Panc1 (cell line): ENCODE data around the gene DNAJA2. TPM values are rescaled to one million over a fixed set of nuclear protein-coding genes. Genes with fewer than 3 reads are reported as not detected.

ENCODE experiments used
- ATAC-seq: fragments of 200-7000 bp; cut with Tn5 transposase; 2 replicates; pipeline ENCODE4 v1.9.1; 2020; ENCODE audit warnings: mild to moderate bottlenecking, moderate library complexity
- BruUV-seq: library from RNA; stranded (reverse); fragments of 400-500 nt; replicated peaks from 2 replicates; lab custom pipeline; 2021; lab: Mats Ljungman, UMichigan
- CTCF ChIA-PET: fragments of 300-600 bp; sonication (Branson Sonifier 250); formaldehyde crosslinking; loops from one replicate; lab custom pipeline; 2022; ENCODE audit warnings: antibody characterized with exemption; lab: Charles Lee
- POLR2A ChIA-PET: fragments of 300-600 bp; sonication (Branson Sonifier 250); formaldehyde crosslinking; loops from one replicate; lab custom pipeline; 2022; ENCODE audit warnings: antibody characterized with exemption; lab: Charles Lee
- DNase-seq: peaks from one replicate; pipeline ENCODE4 v3.0.0-alpha.2; 2010; ENCODE audit warnings: low read depth, low spot score
- H3K27ac ChIP-seq: 2 replicates; pipeline ENCODE4 v1.5.1; 2011; ENCODE audit warnings: mild to moderate bottlenecking, low read length, inconsistent platforms
- H3K27me3 ChIP-seq: fragments of 200-500 bp; sonication (Bioruptor generic); 2 replicates; pipeline ENCODE4 v1.6.0; 2014; ENCODE audit warnings: low read length, inconsistent platforms; ENCODE audit not compliant: control insufficient read depth, insufficient read depth
- H3K36me3 ChIP-seq: fragments of 200-500 bp; sonication (Bioruptor generic); 2 replicates; pipeline ENCODE4 v1.5.1; 2014; ENCODE audit warnings: inconsistent platforms, mild to moderate bottlenecking, low read length, moderate library complexity; ENCODE audit not compliant: control insufficient read depth, insufficient read depth
- H3K4me1 ChIP-seq: 2 replicates; pipeline ENCODE4 v1.5.1; 2011; ENCODE audit warnings: inconsistent platforms, mild to moderate bottlenecking, low read length, moderate library complexity; ENCODE audit not compliant: control insufficient read depth, insufficient read depth
- H3K4me3 ChIP-seq, 2 experiments: 2 replicates each; pipeline ENCODE4 v1.5.1; 2011 to 2012; ENCODE audit warnings: low read depth in 2 of 2, low read length in 2 of 2, mild to moderate bottlenecking in 2 of 2, inconsistent platforms in 1 of 2, moderate library complexity in 1 of 2
- H3K9me3 ChIP-seq: fragments of 200-500 bp; sonication (Bioruptor generic); 2 replicates; pipeline ENCODE4 v1.5.1; 2014; ENCODE audit warnings: low read depth, mild to moderate bottlenecking, inconsistent platforms, low read length, moderate library complexity; ENCODE audit not compliant: control insufficient read depth, insufficient read depth
- CTCF ChIP-seq: fragments of 450-650 bp; IDR thresholded peaks from 2 replicates; pipeline ENCODE4 v1.5.1; 2017; ENCODE audit warnings: mild to moderate bottlenecking
- POLR2AphosphoS5 ChIP-seq: IDR thresholded peaks from 2 replicates; pipeline ENCODE4 v1.6.1; 2012; ENCODE audit warnings: mild to moderate bottlenecking, low read depth, low read length, moderate library complexity
- REST ChIP-seq, 2 experiments: IDR thresholded peaks; 2 replicates each; pipeline ENCODE4 v1.6.1; 2011 to 2012; ENCODE audit warnings: low read depth in 2 of 2, control low read depth in 1 of 2, low read length in 1 of 2, mild to moderate bottlenecking in 1 of 2, moderate library complexity in 1 of 2; ENCODE audit not compliant: insufficient read depth in 1 of 2
- SIN3A ChIP-seq: IDR thresholded peaks from 2 replicates; pipeline ENCODE4 v1.6.1; 2012; ENCODE audit warnings: low read depth, mild to moderate bottlenecking, low read length, moderate library complexity, borderline replicate concordance; ENCODE audit not compliant: insufficient read depth
- TCF7L2 ChIP-seq: IDR thresholded peaks from 2 replicates; pipeline ENCODE4 v1.6.1; 2011; ENCODE audit warnings: mild to moderate bottlenecking, low read depth, low read length, inconsistent platforms
- in situ Hi-C: cut with HindIII; loops from 2 replicates; pipeline ENCODE4 v1.10.0; 2016; ENCODE audit warnings: low sequenced_read_pairs, low pct_unique_long_range_greater_than_20kb
- intact Hi-C: fragments of 100-400 bp; cut with micrococcal nuclease; formaldehyde crosslinking; loops from one replicate; pipeline ENCODE4 v1.10.0; 2022; ENCODE audit not compliant: unreplicated experiment
- total RNA-seq: library from RNA; stranded (reverse); gene quantifications from one replicate; pipeline ENCODE4 v1.2.1, GENCODE V29; 2021; ENCODE audit not compliant: unreplicated experiment

The DNAJA2 gene
- total RNA-seq, 1 experiment from 2014 or later, result 49.4 TPM

GRCh38 chr16:46911038-46911437 lies 62.4 kb downstream of the DNAJA2 start:
- no peak overlapping the region for H3K4me3 ChIP-seq
- H3K36me3 ChIP-seq, result no peaks in the 10 kb centered on the region
- CTCF ChIA-PET, result no interaction called here
- H3K27me3 ChIP-seq, result no peaks in the 10 kb centered on the region
- H3K9me3 ChIP-seq, result no peaks in the 10 kb centered on the region
- BruUV-seq, result no TSS peak
- intact Hi-C loops (no loop called here), in situ Hi-C loops (no loop called here)
- POLR2A ChIA-PET, result no interaction called here
- no peak overlapping the region for H3K27ac ChIP-seq
- no peaks in the 10 kb centered on the region for H3K4me1 ChIP-seq
- ATAC-seq (no peak), DNase-seq (no peak)
- TF ChIP-seq REST (IDR thresholded peaks at IDR 0.05; ENCODE audit: insufficient read depth in 1 of 2, low read depth in 2 of 2, low read length in 1 of 2), result no peak

GRCh38 chr16:46908540-46909372 lies 64.7 kb downstream of the DNAJA2 start:
- no peaks in the 10 kb centered on the region for H3K9me3 ChIP-seq
- no peak overlapping the region for H3K27ac ChIP-seq
- no TSS peak for BruUV-seq
- intact Hi-C loops, result loop anchor here (1.0 kb wide), 1 partner anchor 54 kb away; no protein-coding TSS in a partner anchor
- H3K4me3 ChIP-seq, result no peak overlapping the region
- H3K4me1 ChIP-seq, result no peaks in the 10 kb centered on the region
- POLR2A ChIA-PET, result interaction anchor here (0.6 kb wide), 1 partner anchor 55 kb away, joined by 6 read pairs; no protein-coding TSS in a partner anchor
- CTCF ChIA-PET, result interaction anchor here (0.7 to 2.3 kb wide), 3 partner anchors 35 to 57 kb away, joined by 5 to 11 read pairs (median 9); no protein-coding TSS in a partner anchor
- DNase-seq (peak; percentile 27), ATAC-seq (peak; percentile 80)
- no peaks in the 10 kb centered on the region for H3K36me3 ChIP-seq
- TF ChIP-seq CTCF, result peak; percentile 77
- TF ChIP-seq SIN3A, result no peak
- in situ Hi-C loops, result no loop called here
- no peaks in the 10 kb centered on the region for H3K27me3 ChIP-seq

- no TSS peak for BruUV-seq
- intact Hi-C loops, result no loop called here
- Histone ChIP-seq H3K36me3 (no peaks in the 10 kb centered on the region), H3K4me1 (no peaks in the 10 kb centered on the region), H3K27me3 (no peaks in the 10 kb centered on the region), H3K4me3 (no peak overlapping the region), H3K9me3 (no peaks in the 10 kb centered on the region), H3K27ac (no peak overlapping the region)
- no peak for DNase-seq
- no peak for ATAC-seq
- in situ Hi-C loops, result no loop called here
- POLR2A ChIA-PET, result no interaction called here
- TF ChIP-seq SIN3A (no peak), POLR2AphosphoS5 (no peak), CTCF (no peak), TCF7L2 (no peak), REST (IDR thresholded peaks at IDR 0.05; ENCODE audit: insufficient read depth in 1 of 2, low read depth in 2 of 2, low read length in 1 of 2) (no peak)
- CTCF ChIA-PET, result interaction anchor here (0.8 kb wide), 1 partner anchor 51 kb away, joined by 5 read pairs; no protein-coding TSS in a partner anchor
Measured at GRCh38 chr16:46907061-46907774, 66.3 kb downstream of the DNAJA2 start.
